WTC11 (cell line): Measurements from ENCODE around the gene MIEF1. TPM values are rescaled to one million over a fixed set of nuclear protein-coding genes. Genes with fewer than 3 reads are reported as not detected.

Source experiments
- ATAC-seq: fragments of 200-7000 bp; cut with Tn5 transposase; 2 replicates; pipeline ENCODE4 v1.10.0; 2021; ENCODE audit warnings: mild to moderate bottlenecking, moderate library complexity
- CTCF ChIA-PET: fragments of 300-600 bp; sonication (Branson Sonifier 250); formaldehyde crosslinking; loops from one replicate; lab custom pipeline; 2021; ENCODE audit warnings: antibody characterized with exemption; lab: Charles Lee
- POLR2A ChIA-PET: fragments of 350-600 bp; sonication (Branson Sonifier 250); formaldehyde crosslinking; loops from one replicate; lab custom pipeline; 2021; ENCODE audit warnings: antibody characterized with exemption; lab: Charles Lee
- DNase-seq: peaks from one replicate; pipeline ENCODE4 v3.0.0; 2021; ENCODE audit warnings: low spot score
- H3K27ac Mint-ChIP-seq: 2 replicates; pipeline ENCODE4 v1.8.0; 2021; ENCODE audit warnings: mixed read lengths
- H3K27me3 Mint-ChIP-seq: 2 replicates; pipeline ENCODE4 v1.8.0; 2021; ENCODE audit warnings: low read depth, mild to moderate bottlenecking, moderate library complexity, mixed read lengths
- H3K36me3 Mint-ChIP-seq: 2 replicates; pipeline ENCODE4 v1.8.0; 2021; ENCODE audit warnings: mixed read lengths
- H3K4me1 Mint-ChIP-seq: 2 replicates; pipeline ENCODE4 v1.8.0; 2022; ENCODE audit warnings: mixed read lengths
- H3K4me3 Mint-ChIP-seq: 2 replicates; pipeline ENCODE4 v1.8.0; 2021; ENCODE audit warnings: mild to moderate bottlenecking, moderate library complexity, mixed read lengths
- H3K9me3 Mint-ChIP-seq: 2 replicates; pipeline ENCODE4 v1.8.0; 2021; ENCODE audit warnings: mixed read lengths
- ETV6 ChIP-seq: sonication (generic); formaldehyde crosslinking; IDR thresholded peaks from 2 replicates; pipeline ENCODE4 v1.8.1; 2022; ENCODE audit warnings: mild to moderate bottlenecking, missing genetic modification reagents
- FOXK1 ChIP-seq: sonication (generic); formaldehyde crosslinking; IDR thresholded peaks from 2 replicates; pipeline ENCODE4 v1.8.0; 2022; ENCODE audit warnings: mild to moderate bottlenecking, moderate library complexity, missing genetic modification reagents
- GRHL2 ChIP-seq: fragments of 250-450 bp; sonication (Bioruptor Pico); IDR thresholded peaks from 2 replicates; pipeline ENCODE4 v1.8.0; 2022; ENCODE audit warnings: mild to moderate bottlenecking, moderate library complexity; ENCODE audit not compliant: insufficient replicate concordance, severe bottlenecking
- GTF2I ChIP-seq: fragments of 250-450 bp; sonication (Bioruptor Pico); conservative IDR thresholded peaks from 2 replicates; pipeline ENCODE4 v1.4.0; 2021; ENCODE audit warnings: mild to moderate bottlenecking
- HMGA2 ChIP-seq: fragments of 250-450 bp; sonication (Bioruptor Pico); IDR thresholded peaks from 2 replicates; pipeline ENCODE4 v1.4.0; 2021; ENCODE audit warnings: mild to moderate bottlenecking, moderate library complexity
- IRF2 ChIP-seq: sonication (generic); formaldehyde crosslinking; IDR thresholded peaks from 2 replicates; pipeline ENCODE4 v1.8.0; 2022; ENCODE audit warnings: low read depth, missing genetic modification reagents, borderline replicate concordance
- MXD4 ChIP-seq: fragments of 250-450 bp; sonication (Bioruptor Pico); IDR thresholded peaks from 2 replicates; pipeline ENCODE4 v1.8.0; 2021; ENCODE audit warnings: mild to moderate bottlenecking, moderate library complexity, borderline replicate concordance
- RORB ChIP-seq: fragments of 250-450 bp; sonication (Bioruptor Pico); IDR thresholded peaks from 2 replicates; pipeline ENCODE4 v1.9.0; 2021; ENCODE audit warnings: mild to moderate bottlenecking
- SMAD3 ChIP-seq: sonication (generic); formaldehyde crosslinking; IDR thresholded peaks from 2 replicates; pipeline ENCODE4 v1.8.0; 2022; ENCODE audit warnings: missing genetic modification reagents, mild to moderate bottlenecking, borderline replicate concordance
- ZBTB21 ChIP-seq: sonication (generic); formaldehyde crosslinking; IDR thresholded peaks from 2 replicates; pipeline ENCODE4 v1.8.1; 2023; ENCODE audit warnings: mild to moderate bottlenecking, missing genetic modification reagents, borderline replicate concordance
- ZNF263 ChIP-seq: sonication (generic); formaldehyde crosslinking; IDR thresholded peaks from 2 replicates; pipeline ENCODE4 v1.8.1; 2022; ENCODE audit warnings: low read depth, mild to moderate bottlenecking, moderate library complexity, missing genetic modification reagents
- total RNA-seq: library from RNA; stranded (reverse); gene quantifications from 3 replicates; pipeline ENCODE4 v1.2.3, GENCODE V29; 2021
- TF ChIP-seq, protein P1 (sequence below): sonication (generic); formaldehyde crosslinking; IDR thresholded peaks from 2 replicates; pipeline ENCODE4 v1.8.1; 2022; ENCODE audit warnings: low read depth, mild to moderate bottlenecking, moderate library complexity, missing genetic modification reagents, borderline replicate concordance
- TF ChIP-seq, protein P2 (sequence below): sonication (generic); formaldehyde crosslinking; IDR thresholded peaks from 2 replicates; pipeline ENCODE4 v1.8.0; 2023; ENCODE audit warnings: missing genetic modification reagents, mild to moderate bottlenecking, borderline replicate concordance
- TF ChIP-seq, protein P3 (sequence below): fragments of 200-600 bp; IDR thresholded peaks from 2 replicates; pipeline ENCODE4 v1.8.0; 2022; ENCODE audit warnings: antibody characterized with exemption
- TF ChIP-seq, protein P4 (sequence below): sonication (generic); formaldehyde crosslinking; IDR thresholded peaks from 2 replicates; pipeline ENCODE4 v1.8.1; 2023; ENCODE audit warnings: mild to moderate bottlenecking, missing genetic modification reagents
- TF ChIP-seq, protein P5 (sequence below): sonication (generic); formaldehyde crosslinking; conservative IDR thresholded peaks from 2 replicates; pipeline ENCODE4 v1.8.1; 2023; ENCODE audit warnings: mild to moderate bottlenecking, low read depth, missing genetic modification reagents, moderate library complexity
- TF ChIP-seq, protein P6 (sequence below): sonication (generic); formaldehyde crosslinking; IDR thresholded peaks from 2 replicates; pipeline ENCODE4 v1.8.1; 2023; ENCODE audit warnings: mild to moderate bottlenecking, moderate library complexity, missing genetic modification reagents
- TF ChIP-seq, protein P7 (sequence below): fragments of 250-450 bp; sonication (Bioruptor Pico); IDR thresholded peaks from 2 replicates; pipeline ENCODE4 v1.9.0; 2021; ENCODE audit warnings: moderate library complexity, mild to moderate bottlenecking, inconsistent platforms, borderline replicate concordance
- TF ChIP-seq, protein P8 (sequence below): sonication (generic); formaldehyde crosslinking; IDR thresholded peaks from 2 replicates; pipeline ENCODE4 v1.8.0; 2022; ENCODE audit warnings: mild to moderate bottlenecking, missing genetic modification reagents

The MIEF1 gene
- total RNA-seq, 1 experiment from 2014 or later, result 38.7 TPM

DNA sequence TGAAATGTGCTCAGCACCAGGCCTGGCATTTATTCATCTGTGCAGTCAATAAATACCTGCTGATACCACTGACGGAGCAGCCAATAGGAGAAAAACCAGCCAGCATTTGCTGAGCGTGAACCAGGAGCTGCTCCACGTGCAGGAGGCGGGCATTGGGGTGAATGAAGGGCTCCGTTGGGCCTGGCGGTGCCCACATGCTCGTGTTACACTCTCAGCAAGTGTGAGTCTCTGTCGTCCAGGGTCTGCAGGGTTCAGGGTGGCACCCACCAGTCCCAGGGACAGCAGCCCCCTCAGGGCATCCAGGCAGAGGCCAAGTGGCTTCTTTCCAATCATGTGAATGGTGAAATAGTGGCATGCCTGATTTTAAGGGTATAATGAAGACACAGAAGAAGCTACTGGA is 34.6 kb downstream of the MIEF1 start:
- H3K27ac Mint-ChIP-seq, result no peak overlapping the region
- ATAC-seq (no peak), DNase-seq (no peak)
- POLR2A ChIA-PET, result no interaction called here
- CTCF ChIA-PET, result interaction anchor here (0.6 to 3.0 kb wide), 6 partner anchors 22 to 488 kb away, joined by 3 to 17 read pairs (median 5); partner anchors contain the start of gene MIEF1
- peaks cover 37% of the 10 kb centered on the region for H3K4me1 Mint-ChIP-seq
- no peaks in the 10 kb centered on the region for H3K9me3 Mint-ChIP-seq
- no peak overlapping the region for H3K4me3 Mint-ChIP-seq
- peaks cover 3% of the 10 kb centered on the region; the same call in 1 of the 2 replicates for H3K27me3 Mint-ChIP-seq
- TF ChIP-seq IRF2 (CRISPR knock-in tag) (no peak), ZNF263 (CRISPR knock-in tag) (no peak), FOXK1 (CRISPR knock-in tag) (no peak), ZBTB21 (CRISPR knock-in tag) (no peak), RORB (no peak), GTF2I (no peak), GRHL2 (no peak), MXD4 (no peak), ETV6 (CRISPR knock-in tag) (no peak), HMGA2 (CRISPR knock-in tag) (no peak), SMAD3 (CRISPR knock-in tag) (no peak)
- TF ChIP-seq, protein P1, sequence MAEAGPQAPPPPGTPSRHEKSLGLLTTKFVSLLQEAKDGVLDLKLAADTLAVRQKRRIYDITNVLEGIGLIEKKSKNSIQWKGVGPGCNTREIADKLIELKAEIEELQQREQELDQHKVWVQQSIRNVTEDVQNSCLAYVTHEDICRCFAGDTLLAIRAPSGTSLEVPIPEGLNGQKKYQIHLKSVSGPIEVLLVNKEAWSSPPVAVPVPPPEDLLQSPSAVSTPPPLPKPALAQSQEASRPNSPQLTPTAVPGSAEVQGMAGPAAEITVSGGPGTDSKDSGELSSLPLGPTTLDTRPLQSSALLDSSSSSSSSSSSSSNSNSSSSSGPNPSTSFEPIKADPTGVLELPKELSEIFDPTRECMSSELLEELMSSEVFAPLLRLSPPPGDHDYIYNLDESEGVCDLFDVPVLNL (CRISPR knock-in tag), result no peak
- TF ChIP-seq, protein P2, sequence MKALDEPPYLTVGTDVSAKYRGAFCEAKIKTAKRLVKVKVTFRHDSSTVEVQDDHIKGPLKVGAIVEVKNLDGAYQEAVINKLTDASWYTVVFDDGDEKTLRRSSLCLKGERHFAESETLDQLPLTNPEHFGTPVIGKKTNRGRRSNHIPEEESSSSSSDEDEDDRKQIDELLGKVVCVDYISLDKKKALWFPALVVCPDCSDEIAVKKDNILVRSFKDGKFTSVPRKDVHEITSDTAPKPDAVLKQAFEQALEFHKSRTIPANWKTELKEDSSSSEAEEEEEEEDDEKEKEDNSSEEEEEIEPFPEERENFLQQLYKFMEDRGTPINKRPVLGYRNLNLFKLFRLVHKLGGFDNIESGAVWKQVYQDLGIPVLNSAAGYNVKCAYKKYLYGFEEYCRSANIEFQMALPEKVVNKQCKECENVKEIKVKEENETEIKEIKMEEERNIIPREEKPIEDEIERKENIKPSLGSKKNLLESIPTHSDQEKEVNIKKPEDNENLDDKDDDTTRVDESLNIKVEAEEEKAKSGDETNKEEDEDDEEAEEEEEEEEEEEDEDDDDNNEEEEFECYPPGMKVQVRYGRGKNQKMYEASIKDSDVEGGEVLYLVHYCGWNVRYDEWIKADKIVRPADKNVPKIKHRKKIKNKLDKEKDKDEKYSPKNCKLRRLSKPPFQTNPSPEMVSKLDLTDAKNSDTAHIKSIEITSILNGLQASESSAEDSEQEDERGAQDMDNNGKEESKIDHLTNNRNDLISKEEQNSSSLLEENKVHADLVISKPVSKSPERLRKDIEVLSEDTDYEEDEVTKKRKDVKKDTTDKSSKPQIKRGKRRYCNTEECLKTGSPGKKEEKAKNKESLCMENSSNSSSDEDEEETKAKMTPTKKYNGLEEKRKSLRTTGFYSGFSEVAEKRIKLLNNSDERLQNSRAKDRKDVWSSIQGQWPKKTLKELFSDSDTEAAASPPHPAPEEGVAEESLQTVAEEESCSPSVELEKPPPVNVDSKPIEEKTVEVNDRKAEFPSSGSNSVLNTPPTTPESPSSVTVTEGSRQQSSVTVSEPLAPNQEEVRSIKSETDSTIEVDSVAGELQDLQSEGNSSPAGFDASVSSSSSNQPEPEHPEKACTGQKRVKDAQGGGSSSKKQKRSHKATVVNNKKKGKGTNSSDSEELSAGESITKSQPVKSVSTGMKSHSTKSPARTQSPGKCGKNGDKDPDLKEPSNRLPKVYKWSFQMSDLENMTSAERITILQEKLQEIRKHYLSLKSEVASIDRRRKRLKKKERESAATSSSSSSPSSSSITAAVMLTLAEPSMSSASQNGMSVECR (CRISPR knock-in tag), result no peak
- TF ChIP-seq, protein P3, sequence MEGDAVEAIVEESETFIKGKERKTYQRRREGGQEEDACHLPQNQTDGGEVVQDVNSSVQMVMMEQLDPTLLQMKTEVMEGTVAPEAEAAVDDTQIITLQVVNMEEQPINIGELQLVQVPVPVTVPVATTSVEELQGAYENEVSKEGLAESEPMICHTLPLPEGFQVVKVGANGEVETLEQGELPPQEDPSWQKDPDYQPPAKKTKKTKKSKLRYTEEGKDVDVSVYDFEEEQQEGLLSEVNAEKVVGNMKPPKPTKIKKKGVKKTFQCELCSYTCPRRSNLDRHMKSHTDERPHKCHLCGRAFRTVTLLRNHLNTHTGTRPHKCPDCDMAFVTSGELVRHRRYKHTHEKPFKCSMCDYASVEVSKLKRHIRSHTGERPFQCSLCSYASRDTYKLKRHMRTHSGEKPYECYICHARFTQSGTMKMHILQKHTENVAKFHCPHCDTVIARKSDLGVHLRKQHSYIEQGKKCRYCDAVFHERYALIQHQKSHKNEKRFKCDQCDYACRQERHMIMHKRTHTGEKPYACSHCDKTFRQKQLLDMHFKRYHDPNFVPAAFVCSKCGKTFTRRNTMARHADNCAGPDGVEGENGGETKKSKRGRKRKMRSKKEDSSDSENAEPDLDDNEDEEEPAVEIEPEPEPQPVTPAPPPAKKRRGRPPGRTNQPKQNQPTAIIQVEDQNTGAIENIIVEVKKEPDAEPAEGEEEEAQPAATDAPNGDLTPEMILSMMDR, result no peak
- TF ChIP-seq, protein P4, sequence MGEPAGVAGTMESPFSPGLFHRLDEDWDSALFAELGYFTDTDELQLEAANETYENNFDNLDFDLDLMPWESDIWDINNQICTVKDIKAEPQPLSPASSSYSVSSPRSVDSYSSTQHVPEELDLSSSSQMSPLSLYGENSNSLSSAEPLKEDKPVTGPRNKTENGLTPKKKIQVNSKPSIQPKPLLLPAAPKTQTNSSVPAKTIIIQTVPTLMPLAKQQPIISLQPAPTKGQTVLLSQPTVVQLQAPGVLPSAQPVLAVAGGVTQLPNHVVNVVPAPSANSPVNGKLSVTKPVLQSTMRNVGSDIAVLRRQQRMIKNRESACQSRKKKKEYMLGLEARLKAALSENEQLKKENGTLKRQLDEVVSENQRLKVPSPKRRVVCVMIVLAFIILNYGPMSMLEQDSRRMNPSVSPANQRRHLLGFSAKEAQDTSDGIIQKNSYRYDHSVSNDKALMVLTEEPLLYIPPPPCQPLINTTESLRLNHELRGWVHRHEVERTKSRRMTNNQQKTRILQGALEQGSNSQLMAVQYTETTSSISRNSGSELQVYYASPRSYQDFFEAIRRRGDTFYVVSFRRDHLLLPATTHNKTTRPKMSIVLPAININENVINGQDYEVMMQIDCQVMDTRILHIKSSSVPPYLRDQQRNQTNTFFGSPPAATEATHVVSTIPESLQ, result no peak
- TF ChIP-seq, protein P5, sequence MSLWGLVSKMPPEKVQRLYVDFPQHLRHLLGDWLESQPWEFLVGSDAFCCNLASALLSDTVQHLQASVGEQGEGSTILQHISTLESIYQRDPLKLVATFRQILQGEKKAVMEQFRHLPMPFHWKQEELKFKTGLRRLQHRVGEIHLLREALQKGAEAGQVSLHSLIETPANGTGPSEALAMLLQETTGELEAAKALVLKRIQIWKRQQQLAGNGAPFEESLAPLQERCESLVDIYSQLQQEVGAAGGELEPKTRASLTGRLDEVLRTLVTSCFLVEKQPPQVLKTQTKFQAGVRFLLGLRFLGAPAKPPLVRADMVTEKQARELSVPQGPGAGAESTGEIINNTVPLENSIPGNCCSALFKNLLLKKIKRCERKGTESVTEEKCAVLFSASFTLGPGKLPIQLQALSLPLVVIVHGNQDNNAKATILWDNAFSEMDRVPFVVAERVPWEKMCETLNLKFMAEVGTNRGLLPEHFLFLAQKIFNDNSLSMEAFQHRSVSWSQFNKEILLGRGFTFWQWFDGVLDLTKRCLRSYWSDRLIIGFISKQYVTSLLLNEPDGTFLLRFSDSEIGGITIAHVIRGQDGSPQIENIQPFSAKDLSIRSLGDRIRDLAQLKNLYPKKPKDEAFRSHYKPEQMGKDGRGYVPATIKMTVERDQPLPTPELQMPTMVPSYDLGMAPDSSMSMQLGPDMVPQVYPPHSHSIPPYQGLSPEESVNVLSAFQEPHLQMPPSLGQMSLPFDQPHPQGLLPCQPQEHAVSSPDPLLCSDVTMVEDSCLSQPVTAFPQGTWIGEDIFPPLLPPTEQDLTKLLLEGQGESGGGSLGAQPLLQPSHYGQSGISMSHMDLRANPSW (CRISPR knock-in tag), result no peak
- TF ChIP-seq, protein P6, sequence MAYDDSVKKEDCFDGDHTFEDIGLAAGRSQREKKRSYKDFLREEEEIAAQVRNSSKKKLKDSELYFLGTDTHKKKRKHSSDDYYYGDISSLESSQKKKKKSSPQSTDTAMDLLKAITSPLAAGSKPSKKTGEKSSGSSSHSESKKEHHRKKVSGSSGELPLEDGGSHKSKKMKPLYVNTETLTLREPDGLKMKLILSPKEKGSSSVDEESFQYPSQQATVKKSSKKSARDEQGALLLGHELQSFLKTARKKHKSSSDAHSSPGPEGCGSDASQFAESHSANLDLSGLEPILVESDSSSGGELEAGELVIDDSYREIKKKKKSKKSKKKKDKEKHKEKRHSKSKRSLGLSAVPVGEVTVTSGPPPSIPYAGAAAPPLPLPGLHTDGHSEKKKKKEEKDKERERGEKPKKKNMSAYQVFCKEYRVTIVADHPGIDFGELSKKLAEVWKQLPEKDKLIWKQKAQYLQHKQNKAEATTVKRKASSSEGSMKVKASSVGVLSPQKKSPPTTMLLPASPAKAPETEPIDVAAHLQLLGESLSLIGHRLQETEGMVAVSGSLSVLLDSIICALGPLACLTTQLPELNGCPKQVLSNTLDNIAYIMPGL (CRISPR knock-in tag), result no peak
- TF ChIP-seq, protein P7, sequence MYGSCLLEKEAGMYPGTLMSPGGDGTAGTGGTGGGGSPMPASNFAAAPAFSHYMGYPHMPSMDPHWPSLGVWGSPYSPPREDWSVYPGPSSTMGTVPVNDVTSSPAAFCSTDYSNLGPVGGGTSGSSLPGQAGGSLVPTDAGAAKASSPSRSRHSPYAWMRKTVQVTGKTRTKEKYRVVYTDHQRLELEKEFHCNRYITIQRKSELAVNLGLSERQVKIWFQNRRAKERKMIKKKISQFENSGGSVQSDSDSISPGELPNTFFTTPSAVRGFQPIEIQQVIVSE (CRISPR knock-in tag), result no peak
- TF ChIP-seq, protein P8, sequence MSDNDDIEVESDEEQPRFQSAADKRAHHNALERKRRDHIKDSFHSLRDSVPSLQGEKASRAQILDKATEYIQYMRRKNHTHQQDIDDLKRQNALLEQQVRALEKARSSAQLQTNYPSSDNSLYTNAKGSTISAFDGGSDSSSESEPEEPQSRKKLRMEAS (CRISPR knock-in tag), result no peak
- H3K36me3 Mint-ChIP-seq, result peaks cover 4% of the 10 kb centered on the region; the same call in 1 of the 2 replicates
